Mesothelial cell of epicardium (in vitro differentiated cells): Measurements from ENCODE around the gene FLNB. TPM values are rescaled to one million over a fixed set of nuclear protein-coding genes. Genes with fewer than 3 reads are reported as not detected.

Experiments
- DNase-seq, 2 experiments: peaks; one replicate each; pipeline ENCODE4 v3.0.0; 2021; ENCODE audit warnings: low spot score in 2 of 2; ENCODE audit not compliant: unreplicated experiment in 2 of 2
- H3K27ac Mint-ChIP-seq: 2 replicates; pipeline ENCODE4 v1.8.0; 2021; ENCODE audit warnings: mixed read lengths
- H3K27me3 Mint-ChIP-seq: 2 replicates; pipeline ENCODE4 v1.8.0; 2021; ENCODE audit warnings: low read depth, mixed read lengths
- H3K36me3 Mint-ChIP-seq: 2 replicates; pipeline ENCODE4 v1.8.0; 2021; ENCODE audit warnings: mixed read lengths
- H3K4me1 Mint-ChIP-seq: 2 replicates; pipeline ENCODE4 v1.8.0; 2021; ENCODE audit warnings: mixed read lengths
- H3K4me3 Mint-ChIP-seq: 2 replicates; pipeline ENCODE4 v1.8.0; 2021; ENCODE audit warnings: mild to moderate bottlenecking, moderate library complexity, mixed read lengths
- H3K9me3 Mint-ChIP-seq: 2 replicates; pipeline ENCODE4 v1.8.0; 2021; ENCODE audit warnings: mixed read lengths
- total RNA-seq: library from RNA; stranded (reverse); gene quantifications from 3 replicates; pipeline ENCODE4 v1.2.1, GENCODE V29; 2021
- TF ChIP-seq, protein P1 (sequence below): fragments of 200-600 bp; sonication (generic); IDR thresholded peaks from one replicate; pipeline ENCODE4 v1.5.0; 2021; ENCODE audit warnings: antibody characterized with exemption; ENCODE audit not compliant: unreplicated experiment

FLNB gene
- total RNA-seq, 1 donor from 2014 or later = 190 TPM

GRCh38 chr3:58184982-58185360 is 176.7 kb downstream of the FLNB start:
- H3K27me3 Mint-ChIP-seq = peaks cover 16% of the 10 kb centered on the region
- H3K27ac Mint-ChIP-seq = no peak overlapping the region
- TF ChIP-seq, protein P1, sequence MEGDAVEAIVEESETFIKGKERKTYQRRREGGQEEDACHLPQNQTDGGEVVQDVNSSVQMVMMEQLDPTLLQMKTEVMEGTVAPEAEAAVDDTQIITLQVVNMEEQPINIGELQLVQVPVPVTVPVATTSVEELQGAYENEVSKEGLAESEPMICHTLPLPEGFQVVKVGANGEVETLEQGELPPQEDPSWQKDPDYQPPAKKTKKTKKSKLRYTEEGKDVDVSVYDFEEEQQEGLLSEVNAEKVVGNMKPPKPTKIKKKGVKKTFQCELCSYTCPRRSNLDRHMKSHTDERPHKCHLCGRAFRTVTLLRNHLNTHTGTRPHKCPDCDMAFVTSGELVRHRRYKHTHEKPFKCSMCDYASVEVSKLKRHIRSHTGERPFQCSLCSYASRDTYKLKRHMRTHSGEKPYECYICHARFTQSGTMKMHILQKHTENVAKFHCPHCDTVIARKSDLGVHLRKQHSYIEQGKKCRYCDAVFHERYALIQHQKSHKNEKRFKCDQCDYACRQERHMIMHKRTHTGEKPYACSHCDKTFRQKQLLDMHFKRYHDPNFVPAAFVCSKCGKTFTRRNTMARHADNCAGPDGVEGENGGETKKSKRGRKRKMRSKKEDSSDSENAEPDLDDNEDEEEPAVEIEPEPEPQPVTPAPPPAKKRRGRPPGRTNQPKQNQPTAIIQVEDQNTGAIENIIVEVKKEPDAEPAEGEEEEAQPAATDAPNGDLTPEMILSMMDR = no peak
- H3K9me3 Mint-ChIP-seq = no peaks in the 10 kb centered on the region
- DNase-seq = no peak
- H3K4me3 Mint-ChIP-seq = no peak overlapping the region
- H3K4me1 Mint-ChIP-seq = no peaks in the 10 kb centered on the region
- H3K36me3 Mint-ChIP-seq = no peaks in the 10 kb centered on the region

DNA sequence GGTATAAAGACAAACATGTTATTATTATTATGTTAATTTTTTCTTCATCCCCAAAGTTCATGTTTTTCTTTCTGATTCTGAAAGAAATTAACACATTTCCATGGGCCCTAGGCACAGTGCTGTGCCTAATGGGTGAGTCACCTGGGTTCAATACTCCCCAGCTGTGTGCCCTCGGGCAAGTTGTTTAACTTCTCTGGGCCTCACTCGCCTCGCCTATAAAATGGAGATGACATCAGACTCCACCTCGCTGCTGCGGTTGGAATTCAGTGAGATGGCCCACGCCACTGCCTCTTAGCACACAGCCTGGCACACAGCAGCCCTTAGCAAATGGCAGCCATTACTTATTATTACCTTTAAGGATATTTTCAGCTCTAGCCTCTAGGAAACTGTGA is 179.9 kb downstream of the FLNB start:
- no peak for DNase-seq

GRCh38 chr3:58188921-58189451 is 180.8 kb downstream of the FLNB start:
- DNase-seq = no peak
- Mint-ChIP-seq H3K9me3 (no peaks in the 10 kb centered on the region), H3K4me1 (no peaks in the 10 kb centered on the region), H3K27me3 (peaks cover 3% of the 10 kb centered on the region), H3K27ac (no peak overlapping the region), H3K4me3 (no peak overlapping the region), H3K36me3 (no peaks in the 10 kb centered on the region)
- TF ChIP-seq, protein P1 = no peak

More for the DNA sequence above, 179.9 kb downstream of the FLNB start:
- TF ChIP-seq, protein P1 = no peak
- no peaks in the 10 kb centered on the region for H3K4me1 Mint-ChIP-seq
- no peak overlapping the region for H3K4me3 Mint-ChIP-seq
- no peaks in the 10 kb centered on the region for H3K9me3 Mint-ChIP-seq
- H3K27me3 Mint-ChIP-seq = peaks cover 4% of the 10 kb centered on the region
- H3K27ac Mint-ChIP-seq = no peak overlapping the region
- H3K36me3 Mint-ChIP-seq = no peaks in the 10 kb centered on the region

DNA sequence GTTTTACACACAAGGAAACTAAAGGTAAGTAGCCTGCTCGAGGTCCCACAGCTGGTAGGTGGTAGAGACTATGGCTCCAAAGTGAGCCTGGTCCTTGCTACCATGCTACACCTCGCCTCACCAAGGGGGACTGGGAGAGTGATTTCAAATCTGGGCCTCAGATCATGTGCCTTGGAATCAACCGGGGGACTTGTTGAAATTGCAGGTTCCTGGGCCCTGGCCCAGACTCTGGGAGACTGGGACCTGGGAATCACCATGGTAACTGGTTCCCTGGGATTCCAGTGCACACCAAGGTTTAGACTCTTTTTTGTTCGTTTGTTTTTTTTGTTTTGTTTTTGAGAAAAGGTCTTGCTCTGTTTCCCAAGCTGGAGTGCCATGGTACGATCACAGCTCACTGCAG is 181.5 kb downstream of the FLNB start:
- no peak for DNase-seq
- Mint-ChIP-seq H3K4me3 (no peak overlapping the region), H3K27ac (no peak overlapping the region), H3K4me1 (no peaks in the 10 kb centered on the region), H3K36me3 (no peaks in the 10 kb centered on the region), H3K27me3 (no peaks in the 10 kb centered on the region), H3K9me3 (no peaks in the 10 kb centered on the region)
- TF ChIP-seq, protein P1 = no peak

DNA sequence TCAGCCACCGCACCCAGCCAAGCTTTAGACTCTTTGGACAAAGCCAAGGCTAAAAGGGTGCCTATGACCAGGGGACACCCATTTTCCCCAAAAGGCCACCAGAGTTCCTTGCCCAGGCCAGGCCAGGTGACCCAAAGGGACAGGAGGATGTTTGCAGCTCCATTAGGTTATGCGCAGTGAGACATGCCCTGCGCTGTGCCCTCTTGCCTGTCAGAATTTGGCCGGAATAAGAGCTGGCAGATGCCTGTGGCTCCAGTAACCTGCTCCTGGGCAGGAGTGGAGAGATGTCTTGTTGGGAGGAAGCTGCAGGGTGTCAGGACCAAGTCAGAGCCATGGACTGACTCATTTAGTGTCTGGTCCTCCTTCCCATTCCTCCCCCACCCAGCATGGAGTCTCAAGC is 182.1 kb downstream of the FLNB start:
- H3K36me3 Mint-ChIP-seq = no peaks in the 10 kb centered on the region
- H3K4me3 Mint-ChIP-seq = no peak overlapping the region
- H3K9me3 Mint-ChIP-seq = no peaks in the 10 kb centered on the region
- no peak for DNase-seq
- no peaks in the 10 kb centered on the region for H3K27me3 Mint-ChIP-seq
- no peaks in the 10 kb centered on the region for H3K4me1 Mint-ChIP-seq
- TF ChIP-seq, protein P1 = no peak
- no peak overlapping the region for H3K27ac Mint-ChIP-seq

DNA sequence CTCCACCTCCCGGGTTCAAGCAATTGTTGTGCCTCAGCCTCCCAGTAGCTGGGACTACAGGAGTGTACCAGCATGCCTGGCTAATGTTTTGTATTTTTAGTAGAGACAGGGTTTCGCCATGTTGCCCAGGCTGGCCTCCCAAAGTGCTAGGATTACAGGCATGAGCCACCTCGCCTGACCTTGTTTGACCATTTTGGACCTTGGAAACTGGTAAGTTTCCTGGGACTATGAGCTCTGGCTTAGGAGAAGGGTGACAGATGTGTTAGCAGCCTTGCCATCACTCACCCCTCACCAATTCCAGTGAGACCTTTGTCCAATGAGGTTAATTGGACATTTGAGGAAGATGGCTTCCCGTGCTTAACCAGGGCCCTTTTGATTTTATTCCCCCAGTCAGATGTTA is 182.7 kb downstream of the FLNB start:
- TF ChIP-seq, protein P1 = no peak
- no peaks in the 10 kb centered on the region for H3K4me1 Mint-ChIP-seq
- DNase-seq = no peak
- no peak overlapping the region for H3K4me3 Mint-ChIP-seq
- no peaks in the 10 kb centered on the region for H3K9me3 Mint-ChIP-seq
- no peaks in the 10 kb centered on the region for H3K27me3 Mint-ChIP-seq
- no peaks in the 10 kb centered on the region for H3K36me3 Mint-ChIP-seq
- H3K27ac Mint-ChIP-seq = no peak overlapping the region
